GM18519 (cell line): ENCODE measurements around the gene HLA-DRB1.
"Not testable (repeated sequence)": the region's sequence is repeated elsewhere in the genome, so short reads cannot be mapped to it uniquely, and the experiment has no call there.

Experiments
- ATAC-seq: cut with Tn5 transposase; IDR thresholded peaks from one replicate; pipeline ENCODE4 v1.9.1; 2021; ENCODE audit warnings: mild to moderate bottlenecking, moderate library complexity; ENCODE audit not compliant: unreplicated experiment, low FRiP score

Gene HLA-DRB1

GRCh38 chr6:32589596-32590449 lies at the start of gene HLA-DRB1:
HLA-DRB1 (minus strand) TSS chr6:32589848; CDS start chr6:32589742, 106 bp downstream.
- peak; percentile 81 for ATAC-seq

GRCh38 chr6:32638532-32639219 lies 49.0 kb upstream of the HLA-DRB1 start:
- no peak for ATAC-seq

- ATAC-seq, result no peak
Measured at GRCh38 chr6:32637883-32638282, 48.2 kb upstream of the HLA-DRB1 start.

- no peak for ATAC-seq
Measured at GRCh38 chr6:32637219-32637880, 47.7 kb upstream of the HLA-DRB1 start, which contains the start of gene HLA-DQA1. HLA-DQA1 (plus strand) TSS chr6:32637406; CDS start chr6:32637459, 53 bp downstream.

- no peak for ATAC-seq
Measured at GRCh38 chr6:32635526-32636123, 46.0 kb upstream of the HLA-DRB1 start.

GRCh38 chr6:32629793-32630192 lies 40.1 kb upstream of the HLA-DRB1 start:
- ATAC-seq, result not testable (repeated sequence)

GRCh38 chr6:32627831-32628230 lies 38.2 kb upstream of the HLA-DRB1 start:
- ATAC-seq, result no peak

GRCh38 chr6:32627249-32627648 lies 37.6 kb upstream of the HLA-DRB1 start:
- ATAC-seq, result no peak

- no peak for ATAC-seq
Measured at GRCh38 chr6:32625137-32625536, 35.5 kb upstream of the HLA-DRB1 start.

- no peak for ATAC-seq
Measured at GRCh38 chr6:32624565-32624964, 34.9 kb upstream of the HLA-DRB1 start.

GRCh38 chr6:32623693-32624092 lies 34.0 kb upstream of the HLA-DRB1 start:
- ATAC-seq, result no peak

- peak; percentile 57 for ATAC-seq
Measured at GRCh38 chr6:32622545-32623401, 33.1 kb upstream of the HLA-DRB1 start.

GRCh38 chr6:32621372-32621771 lies 31.7 kb upstream of the HLA-DRB1 start:
- no peak for ATAC-seq

GRCh38 chr6:32617751-32618150 lies 28.1 kb upstream of the HLA-DRB1 start:
- ATAC-seq, result no peak

GRCh38 chr6:32615885-32616532 lies 26.4 kb upstream of the HLA-DRB1 start:
- ATAC-seq, result no peak

GRCh38 chr6:32614366-32615081 lies 24.9 kb upstream of the HLA-DRB1 start:
- ATAC-seq, result no peak

GRCh38 chr6:32613475-32613874 lies 23.8 kb upstream of the HLA-DRB1 start:
- ATAC-seq, result no peak

GRCh38 chr6:32610682-32611296 lies 21.1 kb upstream of the HLA-DRB1 start:
- no peak for ATAC-seq
